GM18868 (cell line): ENCODE results near the gene DNAJC22.
A peak's percentile ranks its signal among the peaks of the same experiment; 100 is the strongest.
"Not testable (repeated sequence)": the region's sequence is repeated elsewhere in the genome, so short reads cannot be mapped to it uniquely, and the experiment has no call there.

Experiments
- ATAC-seq: cut with Tn5 transposase; IDR thresholded peaks from one replicate; pipeline ENCODE4 v1.9.1; 2021; ENCODE audit warnings: mild to moderate bottlenecking, moderate library complexity; ENCODE audit not compliant: unreplicated experiment

DNAJC22 gene

DNA sequence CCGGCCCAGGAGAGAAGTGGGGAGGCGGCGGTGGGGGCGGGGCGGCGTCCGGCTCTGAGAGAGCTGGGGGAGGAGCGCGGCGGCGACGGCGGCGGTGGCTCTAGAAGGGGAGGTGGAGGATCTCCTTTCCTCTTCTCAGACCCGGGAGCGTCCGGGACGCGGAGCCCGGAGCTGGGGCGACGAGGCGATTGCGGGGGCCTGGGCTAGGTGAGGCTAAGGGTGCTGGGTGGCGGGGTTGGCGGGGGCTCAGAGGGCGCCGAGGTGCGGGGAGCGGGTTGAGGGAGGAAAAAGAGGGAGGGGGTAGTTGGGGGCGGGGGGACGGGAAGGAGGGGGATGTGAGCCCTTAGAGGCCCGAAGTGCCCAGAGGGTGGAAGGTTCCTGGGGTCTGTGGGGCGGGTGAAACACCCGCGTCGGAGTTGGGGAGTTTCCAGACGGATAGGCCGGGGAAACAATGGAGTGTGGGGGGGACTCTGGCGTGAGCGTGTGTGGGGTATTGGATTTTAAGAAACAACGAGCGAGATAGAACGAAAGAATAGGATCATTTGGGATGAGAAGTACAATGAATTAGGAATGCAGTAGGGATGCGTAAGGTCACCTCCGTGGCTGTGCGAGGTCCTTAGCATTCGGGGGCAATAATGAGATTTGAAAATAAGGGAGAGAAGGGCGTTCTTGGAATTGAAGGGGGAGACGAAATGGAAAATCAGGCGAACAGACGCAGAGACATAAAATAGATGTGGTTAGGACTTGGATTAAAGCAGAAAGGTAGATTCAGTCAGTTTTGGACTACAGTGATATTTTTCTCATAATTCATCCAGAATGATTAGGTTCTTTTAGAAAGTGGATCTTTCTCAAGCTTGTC, 20.9 kb downstream of the DNAJC22 start, which contains the start of gene SPATS2:
Gene SPATS2, plus strand, starts transcription at position 82 of the 859 bp plus-strand sequence. CDS start 93,551 bp downstream, outside the sequence.
- ATAC-seq: no peak

DNA sequence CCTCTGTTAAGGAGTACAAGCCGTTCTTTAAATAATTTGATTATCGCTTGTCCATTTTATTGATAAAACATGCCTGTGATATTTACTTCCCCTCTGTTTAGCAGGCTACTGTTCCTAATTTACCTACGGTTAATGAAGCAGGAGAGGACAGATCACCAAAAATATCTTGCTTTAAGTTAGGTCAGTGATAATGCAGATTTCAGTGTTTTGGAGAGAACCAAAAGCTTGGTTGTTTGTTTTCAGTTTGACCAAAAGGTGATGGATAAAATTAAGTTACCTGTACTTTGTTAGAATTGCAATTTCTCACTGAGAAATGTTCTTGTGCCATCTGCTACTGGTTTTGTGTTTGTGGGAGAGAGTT, 21.5 kb downstream of the DNAJC22 start:
- no peak for ATAC-seq

DNA sequence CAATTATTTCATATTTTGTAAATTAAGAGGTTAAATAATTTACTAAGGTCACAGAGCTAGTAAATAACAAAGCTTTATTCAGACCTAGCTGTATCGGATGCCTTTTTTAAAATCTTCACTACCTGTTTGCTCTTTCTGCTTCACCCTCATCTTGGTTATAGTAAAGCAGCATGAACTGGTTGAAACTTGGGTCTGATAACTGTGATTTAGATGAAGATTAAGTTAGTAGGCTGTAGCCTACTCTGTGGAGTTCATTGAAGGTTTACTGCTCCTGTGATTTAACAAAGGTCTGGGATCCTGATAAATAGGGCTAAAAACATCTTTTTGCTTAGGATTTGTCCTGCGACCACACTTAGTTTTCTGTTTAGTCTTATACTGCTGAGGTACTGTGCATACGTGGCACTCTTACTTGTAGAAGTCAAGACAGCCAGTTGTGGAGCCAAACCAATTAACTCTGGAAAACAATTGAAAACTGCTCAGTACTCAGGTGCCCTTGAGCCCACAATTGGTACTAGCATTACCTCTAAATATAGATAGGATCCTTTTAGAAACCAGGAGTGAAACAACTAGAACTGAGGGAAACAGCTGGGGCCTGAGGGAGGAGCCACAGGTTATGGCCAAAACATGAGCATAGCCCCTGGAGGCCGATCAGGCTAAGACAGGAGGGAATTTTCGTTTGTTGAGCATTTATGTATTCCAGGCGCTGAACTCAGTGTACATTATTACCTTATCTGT, 22.9 kb downstream of the DNAJC22 start:
- ATAC-seq: peak; percentile 42

DNA sequence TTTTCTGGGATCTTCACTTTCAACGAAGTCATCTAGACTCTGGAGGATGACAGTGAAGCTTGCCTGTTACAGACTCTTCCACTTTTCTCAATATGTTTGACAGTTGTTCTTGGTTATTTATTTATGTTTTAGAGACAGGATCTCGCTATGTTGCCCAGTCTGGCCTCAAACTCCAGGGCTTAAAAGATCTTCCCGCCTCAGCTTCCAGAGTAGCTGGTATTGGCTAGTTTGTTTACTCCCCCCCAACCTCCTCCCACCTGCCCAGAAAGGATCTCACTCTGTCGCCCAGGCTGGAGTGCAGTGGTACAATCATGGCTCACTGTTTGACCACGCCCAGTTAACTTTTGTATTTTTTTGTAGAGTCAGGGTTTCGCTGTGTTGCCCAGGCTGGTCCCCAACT, 23.9 kb downstream of the DNAJC22 start:
- ATAC-seq: no peak

DNA sequence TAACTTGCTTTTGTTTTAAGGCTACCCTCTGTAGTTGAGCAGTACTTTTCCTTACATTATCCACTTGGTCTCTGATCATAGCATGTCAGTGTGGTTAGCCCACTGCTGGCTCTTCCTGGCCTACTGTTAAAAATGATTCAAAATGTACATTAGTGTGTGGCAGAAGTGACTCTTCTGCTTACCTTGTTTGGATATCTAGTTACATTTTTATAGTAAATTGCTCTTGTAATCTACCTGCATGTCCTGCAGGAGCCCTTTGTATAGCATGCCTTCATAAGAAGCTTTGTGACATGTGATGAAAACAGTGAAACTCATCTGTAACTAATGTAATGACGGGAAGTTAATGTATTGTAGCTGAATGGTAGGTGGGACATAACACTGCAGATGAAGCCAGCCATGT, 28.7 kb downstream of the DNAJC22 start:
- no peak for ATAC-seq

DNA sequence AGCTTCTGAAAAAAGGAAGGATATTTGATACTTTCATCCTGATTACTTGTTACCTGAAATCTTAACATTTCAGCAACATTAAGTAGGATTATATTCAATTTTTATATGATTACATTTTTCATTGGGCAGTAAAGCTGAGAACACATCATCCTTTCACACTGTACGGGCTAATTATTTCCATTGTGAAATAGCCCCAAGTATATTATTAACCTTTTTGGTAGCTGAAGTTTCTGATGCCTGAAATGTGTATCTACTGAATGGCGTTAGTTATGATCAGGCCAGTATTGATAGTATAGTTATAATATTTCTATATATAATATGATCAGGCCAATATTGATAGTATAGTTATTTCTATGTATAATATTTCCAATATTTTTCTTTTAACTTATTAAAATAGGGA, 30.7 kb downstream of the DNAJC22 start:
- no peak for ATAC-seq

DNA sequence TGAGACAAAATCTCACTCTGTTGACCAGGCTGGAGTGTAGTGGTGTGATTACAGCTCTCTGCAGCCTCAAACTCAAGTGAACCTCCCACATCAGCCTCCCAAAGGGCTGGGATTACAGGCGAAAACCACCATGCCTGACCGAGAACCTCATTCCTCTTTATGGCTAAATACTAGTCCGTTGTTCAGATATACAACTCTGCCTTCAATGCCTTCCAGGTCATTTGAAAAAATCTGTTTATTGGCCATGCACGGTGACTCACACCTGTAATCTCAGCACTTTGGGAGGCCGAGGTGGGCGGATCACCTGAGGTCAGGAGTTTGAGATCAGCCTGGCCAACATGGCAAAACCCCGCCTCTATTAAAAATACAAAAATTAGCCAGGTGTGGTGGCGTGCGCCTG, 33.5 kb downstream of the DNAJC22 start:
- ATAC-seq: not testable (repeated sequence)

DNA sequence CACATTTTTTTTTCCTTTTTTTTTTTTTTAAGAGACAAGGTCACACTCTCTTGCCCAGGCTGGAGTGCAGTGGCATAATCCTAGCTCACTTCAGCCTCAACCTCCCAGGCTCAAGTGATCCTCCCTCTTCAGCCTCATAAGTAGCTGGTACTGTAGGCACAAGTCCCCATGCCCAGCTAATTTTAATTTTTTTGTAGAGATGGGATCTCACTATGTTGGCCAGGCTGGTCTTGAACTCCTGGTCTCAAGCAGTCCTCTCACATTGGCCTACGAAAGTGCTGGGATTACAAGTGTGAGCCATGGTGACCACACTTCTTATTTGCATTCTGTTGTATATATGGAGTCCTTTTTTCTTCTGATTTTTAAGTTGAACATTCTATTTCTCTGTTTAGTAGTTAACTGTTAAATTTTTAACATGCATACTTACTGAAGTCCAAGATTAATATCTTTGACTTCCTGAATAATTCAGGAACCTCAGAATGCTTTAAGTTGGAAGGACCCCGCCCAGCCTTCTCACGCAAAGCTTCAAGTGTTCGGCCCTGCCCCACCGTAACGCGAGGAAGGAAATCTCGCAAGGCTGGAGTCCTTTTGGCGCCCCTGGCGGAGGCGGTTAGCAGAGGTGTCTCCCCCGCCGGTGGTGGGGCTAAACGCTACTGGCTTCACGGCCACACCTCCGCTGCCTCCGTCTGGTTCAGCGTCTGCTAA, 42.1 kb downstream of the DNAJC22 start:
- ATAC-seq: no peak

DNA sequence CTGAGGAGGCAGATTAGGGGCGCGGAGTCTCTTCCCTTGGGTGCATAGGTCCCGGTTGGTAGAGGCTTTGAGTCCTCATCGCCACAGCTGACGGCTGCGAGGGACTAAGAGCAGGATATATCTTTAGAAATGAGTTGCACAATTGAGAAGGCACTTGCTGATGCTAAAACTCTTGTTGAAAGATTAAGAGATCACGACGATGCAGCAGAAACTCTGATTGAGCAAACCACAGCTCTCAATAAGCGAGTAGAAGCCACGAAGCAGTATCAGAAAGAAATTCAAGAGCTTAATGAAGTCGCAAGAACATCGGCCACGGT, 42.7 kb downstream of the DNAJC22 start:
- ATAC-seq: no peak

DNA sequence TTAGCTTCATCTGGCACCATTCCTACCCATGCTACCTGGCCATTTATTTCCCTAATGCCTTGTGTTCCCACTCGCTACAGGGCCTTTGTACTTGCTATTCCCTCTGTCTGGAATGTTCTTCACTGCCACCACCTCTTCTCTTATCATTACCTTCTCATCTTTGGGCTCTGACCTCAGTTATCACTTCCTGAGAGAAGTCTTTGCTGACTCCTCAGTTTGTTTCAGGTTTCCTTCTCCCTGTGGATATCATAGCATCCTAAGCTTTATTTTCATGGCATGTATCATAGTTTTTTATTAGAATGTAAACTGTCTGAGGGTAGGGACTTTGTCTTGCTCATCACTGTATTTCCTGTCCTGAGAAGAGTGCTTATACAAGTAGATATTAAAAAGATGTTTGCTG, 50.3 kb downstream of the DNAJC22 start:
- no peak for ATAC-seq

DNA sequence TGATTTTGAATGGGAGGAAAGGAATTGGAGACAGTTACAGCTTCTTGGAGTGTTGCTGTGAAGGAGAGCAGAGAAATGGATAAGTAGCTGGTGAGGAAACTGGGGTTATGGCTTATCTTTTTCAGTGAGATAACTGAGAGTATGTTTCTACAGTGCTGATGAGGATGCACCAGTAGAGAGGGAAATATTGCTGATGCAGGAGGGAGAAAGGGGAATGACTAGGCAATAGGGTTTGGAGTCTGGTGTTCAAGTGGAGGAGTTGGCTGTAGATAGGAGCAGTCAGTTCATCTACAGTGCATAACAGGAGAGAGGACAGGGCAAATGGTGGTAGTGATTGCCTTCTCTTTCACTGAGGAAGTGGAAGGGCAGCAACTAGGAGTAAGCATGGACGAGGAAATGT, 53.6 kb downstream of the DNAJC22 start:
- ATAC-seq: no peak
